SIG-M5 (cell line): ENCODE results near the gene RDH8.
"Not testable (repeated sequence)": the region's sequence is repeated elsewhere in the genome, so short reads cannot be mapped to it uniquely, and the experiment has no call there.

Experiments used
- DNase-seq: peaks from one replicate; lab custom pipeline; 2025; lab: John Stamatoyannopoulos, UW

The RDH8 gene

DNA sequence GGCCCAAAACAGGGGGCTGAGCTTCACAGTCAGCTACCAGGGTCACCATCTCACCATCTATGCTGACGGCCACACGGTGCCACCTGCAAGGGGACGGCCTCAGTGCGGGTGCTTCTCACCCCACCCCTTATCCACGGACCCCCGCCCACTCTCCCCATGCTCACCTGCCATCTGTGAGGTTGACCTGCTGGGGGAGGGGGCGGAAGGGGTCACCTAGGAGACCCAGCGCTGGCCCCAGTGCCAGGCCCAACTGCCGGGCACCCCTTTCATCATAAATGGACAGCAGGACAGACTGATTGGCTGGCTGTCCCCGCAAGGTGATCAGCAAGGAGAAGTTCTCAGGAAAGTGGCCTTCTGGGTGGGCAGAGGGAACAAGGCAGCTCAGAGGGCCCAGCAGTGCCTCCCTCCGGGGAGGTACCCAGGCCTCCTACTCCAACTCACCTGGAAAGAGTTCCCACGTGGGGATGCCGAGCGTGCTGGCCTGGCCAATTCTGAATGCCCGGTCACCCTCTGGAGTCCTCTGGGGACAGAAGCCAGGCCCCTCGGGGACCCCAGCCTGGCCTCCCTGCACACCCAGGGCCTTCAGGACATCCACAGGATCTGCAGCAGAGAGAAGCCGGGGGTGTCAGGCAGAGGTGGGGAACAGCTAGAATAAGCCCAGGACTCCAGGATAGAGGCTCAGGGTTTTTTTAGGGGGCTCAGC, 7.5 kb upstream of the RDH8 start:
- no peak for DNase-seq

DNA sequence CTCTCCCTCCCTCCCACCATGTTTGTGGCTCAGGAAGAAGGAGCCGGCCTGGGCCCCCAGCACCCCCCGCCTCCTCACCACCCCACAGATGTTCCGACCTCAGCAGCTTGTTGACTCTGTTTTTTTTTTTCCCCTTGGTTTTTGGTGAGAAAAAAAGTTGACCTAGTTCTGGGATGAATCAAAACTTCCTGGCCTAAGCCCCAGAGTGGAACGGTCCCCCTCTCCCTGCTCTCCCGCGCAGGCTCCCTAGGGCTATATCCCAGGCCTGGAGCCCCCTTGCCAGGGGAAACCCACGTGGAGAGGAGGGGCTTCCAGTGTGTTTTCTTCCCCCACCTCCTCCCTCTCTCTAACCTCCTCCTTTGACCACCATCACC, 7.0 kb upstream of the RDH8 start:
- DNase-seq: no peak

- no peak for DNase-seq
Measured at GRCh38 chr19:10006752-10007323, 6.4 kb upstream of the RDH8 start.

- no peak for DNase-seq
Measured at GRCh38 chr19:10007371-10008183, 5.7 kb upstream of the RDH8 start.

DNA sequence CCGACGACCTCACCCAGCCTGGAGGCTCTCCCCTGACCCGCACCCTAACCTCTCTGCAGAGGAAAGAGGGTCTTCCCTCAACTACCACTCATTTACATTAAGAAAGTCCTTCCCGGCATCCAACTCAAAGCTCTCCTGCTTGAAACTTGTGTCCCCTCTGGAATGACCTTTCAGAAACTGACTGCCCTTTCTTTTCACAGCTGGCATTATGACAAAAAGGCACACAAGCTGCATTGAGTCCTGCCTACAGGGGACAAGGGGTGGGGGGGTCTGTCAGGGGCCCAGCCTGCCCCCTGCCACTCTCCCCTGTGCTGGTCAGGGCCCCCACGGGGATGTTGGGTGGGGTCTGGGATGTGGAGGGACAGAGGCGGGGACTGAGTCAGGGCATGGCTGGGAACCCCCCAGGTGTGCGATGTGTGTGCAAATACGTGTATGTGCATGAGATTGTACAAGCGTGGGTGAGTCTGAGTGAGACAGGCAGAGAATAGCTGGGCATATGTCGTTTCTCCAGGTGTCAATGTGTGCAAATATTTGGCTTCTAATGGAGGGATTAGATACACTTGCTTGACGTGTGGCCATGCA, 5.0 kb upstream of the RDH8 start:
- no peak for DNase-seq

DNA sequence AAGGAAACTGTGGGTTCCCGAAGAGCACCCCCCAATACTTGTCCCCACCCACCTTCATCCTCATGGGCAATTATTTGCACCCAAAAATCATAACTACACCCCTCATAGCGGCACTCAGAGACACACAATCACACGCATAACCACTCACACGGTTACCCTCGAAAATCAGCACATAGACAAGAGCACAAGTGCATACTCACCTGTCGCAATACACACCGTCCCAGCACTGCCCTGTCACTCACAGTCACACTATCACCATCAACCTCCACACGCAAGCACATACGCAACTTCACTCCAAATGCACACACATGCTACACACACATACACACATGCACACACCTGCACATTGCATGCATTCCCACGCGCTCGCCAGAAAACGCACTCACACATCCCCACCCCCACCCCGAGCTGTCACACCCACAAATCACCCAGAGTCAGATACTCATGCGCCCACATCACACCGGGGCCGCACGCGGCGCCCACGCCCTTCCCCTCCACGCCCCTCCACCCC, 3.5 kb upstream of the RDH8 start:
- DNase-seq: no peak

- no peak for DNase-seq
Measured at GRCh38 chr19:10010247-10010691, 3.0 kb upstream of the RDH8 start, which contains the start of gene COL5A3. Gene COL5A3 (minus strand): TSS chr19:10010504. CDS start chr19:10010385, 119 bp downstream.

- no peak for DNase-seq
Measured at GRCh38 chr19:10010939-10011338, 2.3 kb upstream of the RDH8 start.

- no peak for DNase-seq
Measured at GRCh38 chr19:10011974-10012373, 1.3 kb upstream of the RDH8 start.

DNA sequence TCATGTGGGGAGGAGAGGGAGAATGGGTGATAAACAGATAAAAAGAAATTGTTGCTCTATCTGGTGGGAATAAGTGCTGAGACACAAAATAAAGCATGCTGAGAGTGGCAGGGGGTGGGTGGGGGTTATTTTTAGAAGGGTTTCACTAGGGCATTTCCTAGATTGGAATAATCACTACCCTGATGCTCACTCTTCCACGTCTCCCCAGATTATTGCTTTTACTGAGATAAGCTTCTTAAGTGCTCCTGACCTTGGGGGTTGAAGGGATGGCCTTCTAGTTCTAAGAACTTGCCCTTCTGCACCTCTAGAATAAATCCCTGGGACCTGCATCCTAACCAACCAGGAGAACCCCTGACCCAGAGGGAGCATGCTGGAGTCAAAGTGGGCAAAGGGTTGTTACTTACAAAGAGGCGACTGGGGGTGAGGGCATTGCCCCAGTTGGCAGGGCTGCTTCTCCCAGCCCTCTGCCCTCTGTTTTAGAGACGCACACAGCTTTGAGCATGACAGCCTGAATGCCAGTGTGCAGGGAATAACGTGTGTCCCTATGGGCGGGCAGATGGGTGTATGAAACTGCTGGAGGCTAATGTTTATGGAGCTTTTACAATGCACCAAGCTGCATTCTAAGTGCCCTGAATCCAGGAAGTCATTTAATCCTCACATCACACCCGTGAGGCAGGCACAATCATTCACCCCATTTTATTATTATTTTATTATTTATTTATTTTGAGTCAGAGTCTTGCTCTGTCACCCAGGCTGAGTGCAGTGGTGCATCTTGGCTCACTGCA, 743 bp downstream of the RDH8 start:
- DNase-seq: no peak

GRCh38 chr19:10018263-10018662, 5.0 kb downstream of the RDH8 start:
- no peak for DNase-seq

DNA sequence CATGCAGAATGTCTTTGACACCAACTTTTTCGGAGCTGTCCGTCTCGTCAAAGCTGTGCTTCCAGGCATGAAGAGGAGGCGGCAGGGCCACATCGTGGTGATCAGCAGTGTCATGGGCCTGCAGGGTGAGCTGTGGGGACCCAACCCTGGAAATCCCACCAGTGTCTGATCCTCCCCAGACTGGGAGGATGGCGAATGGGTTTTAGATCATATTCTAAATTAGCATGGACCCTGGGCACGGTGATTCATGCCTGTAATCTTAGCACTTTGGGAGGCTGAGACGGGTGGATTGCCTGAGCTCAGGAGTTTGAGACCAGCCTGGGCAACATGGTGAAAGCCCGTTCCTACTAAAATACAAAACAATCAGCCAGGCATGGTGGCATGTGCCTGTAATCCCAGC, 5.5 kb downstream of the RDH8 start:
- no peak for DNase-seq

GRCh38 chr19:10019246-10019645, 6.0 kb downstream of the RDH8 start:
- DNase-seq: no peak

DNA sequence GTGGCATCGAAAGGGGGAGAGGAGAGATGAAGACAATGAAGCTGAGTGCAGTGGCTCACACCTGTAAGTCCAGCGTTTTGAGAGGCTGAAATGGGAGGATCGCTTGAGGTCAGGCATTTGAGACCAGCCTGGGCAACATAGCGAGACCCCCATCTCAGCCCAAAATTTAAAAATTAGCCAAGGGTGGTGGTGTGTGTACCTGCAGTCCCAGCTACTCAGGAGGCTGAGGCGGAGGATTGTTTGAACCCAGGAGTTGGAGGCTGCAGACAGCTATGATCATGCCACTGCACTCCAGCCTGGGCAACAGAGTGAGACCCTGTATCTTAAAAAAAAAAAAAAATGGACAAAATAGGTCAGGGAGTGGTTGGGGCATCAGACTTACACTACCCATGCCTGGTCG, 7.6 kb downstream of the RDH8 start:
- no peak for DNase-seq

DNA sequence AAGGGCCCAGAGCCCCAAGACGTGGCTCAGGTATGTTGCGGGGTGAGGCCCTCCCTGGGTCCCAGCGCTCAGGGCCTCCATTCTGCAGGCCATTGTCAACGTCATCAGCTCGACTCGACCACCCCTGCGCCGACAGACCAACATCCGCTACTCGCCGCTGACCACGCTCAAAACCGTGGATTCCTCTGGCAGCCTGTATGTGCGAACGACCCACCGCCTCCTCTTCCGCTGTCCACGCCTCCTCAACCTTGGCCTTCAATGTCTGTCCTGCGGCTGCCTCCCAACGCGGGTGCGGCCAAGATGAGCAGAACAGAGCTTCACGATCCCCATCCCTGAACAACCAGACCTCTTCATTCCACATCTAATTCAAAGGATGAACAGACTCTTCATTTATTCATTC, 8.2 kb downstream of the RDH8 start:
- DNase-seq: no peak

- DNase-seq: no peak
Measured at GRCh38 chr19:10021863-10022262, 8.6 kb downstream of the RDH8 start.

DNA sequence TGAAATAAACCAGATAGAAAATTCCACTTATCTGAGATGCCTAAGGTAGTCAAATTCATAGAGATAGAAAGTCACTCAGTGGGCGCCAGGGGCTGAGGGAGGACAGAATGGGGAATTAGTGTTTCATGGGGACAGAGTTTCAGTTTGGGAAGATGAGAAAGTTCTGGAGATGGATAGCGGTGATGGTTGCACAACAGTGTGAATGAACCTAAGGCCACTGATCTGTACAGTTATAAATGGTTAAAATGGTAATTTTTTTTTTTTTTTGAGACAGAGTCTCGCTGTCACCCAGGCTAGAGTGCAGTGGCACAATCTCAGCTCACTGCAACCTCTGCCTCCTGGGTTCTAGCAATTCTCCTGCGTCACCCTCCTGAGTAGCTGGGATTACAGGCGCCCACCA, 9.8 kb downstream of the RDH8 start:
- not testable (repeated sequence) for DNase-seq

- DNase-seq: no peak
Measured at GRCh38 chr19:10026744-10027143, 13.5 kb downstream of the RDH8 start.

GRCh38 chr19:10027158-10027997, 14.1 kb downstream of the RDH8 start:
- DNase-seq: no peak

GRCh38 chr19:10033614-10034013, 20.3 kb downstream of the RDH8 start:
- DNase-seq: no peak

DNA sequence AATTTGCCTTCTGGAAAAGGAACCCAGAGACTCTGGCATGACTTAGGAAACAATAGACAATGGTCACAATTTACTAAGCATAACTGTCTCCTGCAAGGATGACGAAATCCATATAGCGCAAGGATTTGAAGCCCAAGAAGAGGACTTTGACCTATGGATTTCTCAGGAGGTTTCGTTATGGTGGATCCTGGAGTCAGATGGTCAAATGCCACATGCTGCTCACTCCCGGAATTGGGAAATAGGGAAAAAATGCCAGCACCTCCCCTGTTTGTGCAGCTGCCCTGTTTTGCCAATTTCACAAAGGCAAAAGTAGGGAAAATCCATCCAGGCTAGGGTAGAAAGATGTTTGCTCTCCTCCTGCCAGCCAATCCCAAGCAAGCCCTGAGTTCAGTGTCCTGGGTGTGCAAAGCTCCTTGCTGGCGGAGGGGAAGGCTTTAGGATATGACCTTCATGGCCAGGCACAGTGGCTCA, 23.4 kb downstream of the RDH8 start:
- no peak for DNase-seq
